Midbrain (tissue), 1 donor: Measurements from ENCODE around the gene PSMD14.
A peak's percentile ranks its signal among the peaks of the same experiment; 100 is the strongest.

Experiments
- DNase-seq: peaks from one replicate; lab custom pipeline; 2025; lab: John Stamatoyannopoulos, UW

The PSMD14 gene

DNA sequence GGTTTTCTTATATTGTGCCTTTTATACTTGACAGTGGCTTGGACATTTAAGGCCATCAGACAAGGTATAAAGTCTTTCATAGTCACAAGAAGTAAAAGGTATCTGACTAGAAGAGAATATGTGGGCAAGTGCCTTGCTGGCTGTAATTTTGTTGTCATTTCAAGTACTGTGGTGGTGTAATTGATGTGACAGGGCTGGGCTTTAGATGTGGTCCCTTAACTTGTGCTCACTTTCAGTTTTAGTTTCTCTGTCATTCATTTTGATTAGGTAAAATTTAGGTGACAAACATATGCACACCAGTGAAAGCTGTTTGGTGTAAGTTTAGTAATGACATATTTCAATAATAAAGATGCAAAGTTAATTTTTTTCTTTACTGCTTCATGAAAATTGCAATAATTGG lies 76.6 kb downstream of the PSMD14 start:
- DNase-seq: no peak

DNA sequence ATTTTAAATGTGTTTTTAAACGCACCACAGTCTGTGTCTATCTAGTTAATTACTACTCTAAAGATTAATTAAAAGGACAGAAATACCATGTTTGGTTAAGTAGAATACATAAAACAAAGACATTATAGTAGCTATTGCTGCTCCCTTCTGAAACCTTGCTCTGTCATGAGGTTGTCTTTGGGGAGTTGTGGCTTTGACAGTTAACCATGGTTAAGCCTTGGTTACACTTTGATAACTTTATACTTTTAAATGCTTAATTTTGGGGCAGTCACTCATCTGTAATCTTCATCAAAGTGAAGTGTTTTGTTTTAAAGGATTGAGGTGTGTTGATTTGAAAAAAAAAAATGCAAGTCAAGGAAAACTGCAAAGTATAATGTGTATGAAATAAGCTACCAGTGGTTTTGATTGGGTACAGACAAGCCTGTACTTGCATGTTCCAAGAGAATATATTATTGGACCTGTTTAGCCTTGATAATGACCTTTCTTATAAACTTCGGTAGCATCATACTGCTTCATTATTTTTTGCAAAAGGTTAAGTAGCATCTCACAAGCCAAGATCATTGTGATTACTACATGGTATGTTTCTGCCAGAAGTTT lies 78.1 kb downstream of the PSMD14 start:
- no peak for DNase-seq

DNA sequence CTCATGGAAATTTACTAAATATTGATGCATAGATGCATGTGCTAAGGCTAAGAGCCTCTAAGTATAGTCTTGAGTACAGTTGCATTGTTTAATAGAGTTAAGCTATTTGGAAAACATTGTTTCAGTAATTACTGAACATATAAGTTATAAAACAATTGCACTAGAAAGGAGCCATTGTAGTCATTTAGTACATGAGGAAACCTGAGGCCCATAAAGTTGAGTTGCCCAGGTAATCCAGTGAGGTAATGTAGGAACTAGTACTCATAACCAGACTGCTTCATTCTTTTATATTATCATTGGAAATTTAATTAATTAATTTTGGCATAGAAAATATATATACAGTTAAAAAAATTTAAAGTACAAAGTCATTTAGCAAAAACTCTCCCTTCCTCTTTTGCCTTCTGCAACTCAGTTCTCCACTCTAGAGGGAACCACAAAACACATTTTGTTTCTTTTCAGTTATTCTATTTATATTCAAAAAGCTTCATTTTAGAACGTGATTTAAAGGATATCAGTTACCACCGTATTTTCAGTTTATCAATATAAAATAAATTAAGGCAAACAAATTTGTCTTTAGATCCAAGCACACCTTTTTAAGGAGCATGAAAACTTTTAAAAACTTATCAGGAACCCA lies 80.0 kb downstream of the PSMD14 start:
- DNase-seq: no peak

DNA sequence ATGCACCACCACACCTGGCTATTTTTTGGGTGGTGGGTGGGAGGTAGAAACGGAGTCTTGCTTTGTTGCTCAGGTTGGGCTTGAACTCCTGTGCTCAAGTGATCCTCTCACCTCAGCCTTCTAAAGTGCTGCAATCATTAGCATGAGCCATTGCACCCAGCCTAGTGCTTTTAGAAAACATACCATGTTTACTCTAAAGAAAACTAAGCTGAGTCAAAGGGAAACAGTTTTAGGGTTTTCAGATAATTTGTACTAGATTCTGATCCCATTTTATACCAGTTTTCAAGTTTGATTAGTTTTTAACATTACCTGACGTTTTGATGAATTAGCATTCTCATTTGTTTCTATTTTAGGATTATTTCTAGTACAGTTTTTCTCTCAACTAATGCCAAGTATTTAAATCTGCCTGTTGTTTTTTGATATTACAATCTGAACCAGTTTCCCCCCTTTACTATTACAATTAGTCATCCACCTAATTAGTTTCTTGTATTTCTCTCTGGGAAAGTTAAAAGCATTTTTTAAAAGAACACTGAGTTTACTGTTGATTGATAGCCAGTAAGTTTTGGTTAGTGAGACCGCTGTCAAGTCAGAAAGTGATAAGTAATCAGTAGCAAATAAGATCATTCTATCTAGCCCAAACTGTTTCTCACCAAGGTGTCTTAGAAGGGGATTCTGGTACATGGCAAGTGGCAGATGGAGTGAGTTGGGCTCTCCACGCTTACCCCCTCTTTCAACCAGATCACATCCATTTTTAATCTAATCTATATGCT lies 83.7 kb downstream of the PSMD14 start:
- DNase-seq: no peak

DNA sequence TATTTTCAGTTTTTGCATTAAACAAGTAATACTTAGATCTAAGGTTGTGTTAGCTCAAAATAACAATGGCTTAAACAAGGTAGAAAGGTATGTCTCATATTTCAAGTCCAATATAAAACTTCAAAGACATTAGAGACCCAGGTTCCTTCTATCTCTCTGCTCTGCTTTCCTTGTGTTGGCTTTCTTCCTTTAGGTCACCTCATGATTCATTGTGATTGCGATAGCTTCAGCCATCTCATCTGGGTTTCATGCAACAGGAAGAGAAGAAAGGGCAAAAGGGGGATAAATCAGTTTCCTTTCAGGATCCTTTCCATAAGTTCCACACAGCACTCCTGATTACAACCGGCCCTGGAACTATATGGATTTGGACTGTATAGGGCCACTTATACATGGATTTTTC lies 91.9 kb downstream of the PSMD14 start:
- no peak for DNase-seq

DNA sequence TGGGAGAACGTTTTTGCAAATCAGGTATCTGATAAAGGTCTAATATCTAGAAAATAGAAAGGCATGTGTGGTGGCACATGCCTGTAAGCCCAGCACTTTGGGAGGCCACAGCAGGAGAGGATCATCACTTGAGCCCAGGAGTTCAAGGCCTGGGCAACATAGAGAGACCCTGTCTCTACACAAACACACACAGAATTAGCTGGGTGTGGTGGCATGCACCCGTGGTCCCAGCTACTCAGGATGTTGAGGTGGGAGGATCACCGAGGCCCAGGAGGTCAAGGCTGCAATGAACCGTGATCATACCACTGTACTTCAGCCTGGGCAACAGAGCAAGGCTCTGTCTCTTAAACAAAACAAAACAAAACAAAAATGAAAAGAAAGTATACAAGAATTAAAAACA lies 94.1 kb downstream of the PSMD14 start:
- DNase-seq: no peak

DNA sequence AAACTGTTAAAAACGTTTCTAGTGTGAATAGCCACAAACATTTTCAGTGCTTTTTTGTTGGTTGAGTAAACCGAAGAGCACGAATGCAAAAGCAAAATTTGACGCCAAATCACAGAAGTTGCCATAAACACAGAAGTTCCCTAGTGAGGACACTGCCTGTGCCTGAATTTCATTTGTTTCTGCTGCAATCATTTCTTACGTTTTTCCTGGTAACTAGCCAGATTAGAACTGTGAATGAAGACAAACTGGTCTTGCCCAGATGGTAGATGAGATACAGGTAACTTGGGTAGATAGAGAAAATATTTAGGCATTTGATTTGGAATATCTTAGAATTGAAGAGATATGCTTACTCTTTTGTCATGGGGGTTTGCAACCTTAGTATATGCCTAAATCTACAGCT lies 98.1 kb downstream of the PSMD14 start:
- no peak for DNase-seq

DNA sequence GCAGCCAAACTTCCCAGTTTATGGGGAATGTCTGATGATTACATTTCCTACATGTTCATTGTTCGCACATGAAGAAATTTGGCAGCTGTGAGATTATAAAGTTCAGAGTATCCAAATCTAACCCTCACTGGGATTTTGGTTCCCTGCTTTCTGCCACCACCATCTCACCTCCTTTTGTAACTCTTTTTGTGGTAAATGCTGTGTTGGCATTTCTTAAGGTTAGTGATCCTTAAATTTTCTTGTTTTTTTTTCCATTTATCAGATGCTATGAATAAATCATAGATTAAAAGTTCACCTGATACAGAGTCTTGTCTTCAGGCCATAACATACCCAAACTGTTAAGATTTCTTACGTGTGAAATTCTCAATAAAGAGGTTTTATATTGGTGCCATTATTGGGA lies 99.4 kb downstream of the PSMD14 start:
- DNase-seq: no peak

DNA sequence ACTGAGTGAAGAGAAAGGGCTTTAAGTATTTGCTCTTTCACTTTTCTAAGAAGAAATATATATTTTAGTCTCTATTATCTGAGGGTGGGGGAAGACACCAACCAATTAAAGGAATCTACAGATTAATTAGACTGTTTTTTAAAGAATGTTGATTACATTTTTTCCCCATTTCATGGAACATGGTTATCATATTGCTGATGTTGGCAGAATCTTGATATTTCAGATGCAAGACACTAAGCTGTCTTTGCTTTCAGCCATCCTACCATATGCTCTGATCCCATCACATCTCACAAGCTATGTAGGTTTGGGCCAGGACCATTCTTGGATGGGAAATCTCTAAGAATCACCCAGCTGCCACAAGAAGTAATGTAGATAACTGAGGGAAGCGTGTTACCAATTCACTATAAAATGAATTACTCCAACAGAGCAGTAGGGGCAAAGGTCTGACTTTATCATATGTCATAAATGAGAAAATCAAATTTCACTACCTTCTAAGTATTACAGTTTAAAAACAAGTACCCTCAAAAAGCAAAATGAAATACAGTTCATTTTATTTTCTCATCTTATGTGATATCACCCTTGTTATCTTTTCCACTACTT lies 101.2 kb downstream of the PSMD14 start:
- DNase-seq: no peak

DNA sequence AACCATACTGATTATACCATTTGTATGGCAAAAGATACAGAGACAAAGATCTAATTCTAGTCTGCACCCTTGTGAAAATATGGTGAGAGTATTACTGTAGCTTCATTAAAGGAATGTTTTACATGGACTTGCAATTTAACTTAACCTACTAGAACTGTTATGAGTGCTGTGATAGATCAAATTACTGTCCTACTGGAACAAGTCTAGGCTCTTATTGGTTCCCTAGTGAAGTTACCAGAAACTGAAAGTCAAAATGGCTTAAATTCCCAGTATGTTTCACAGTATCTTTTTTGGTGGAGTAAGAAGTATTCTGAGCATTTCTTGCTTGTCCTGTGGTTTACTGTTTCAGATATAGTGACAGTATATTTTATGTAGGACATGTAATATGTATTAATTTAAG lies 104.1 kb downstream of the PSMD14 start:
- no peak for DNase-seq

DNA sequence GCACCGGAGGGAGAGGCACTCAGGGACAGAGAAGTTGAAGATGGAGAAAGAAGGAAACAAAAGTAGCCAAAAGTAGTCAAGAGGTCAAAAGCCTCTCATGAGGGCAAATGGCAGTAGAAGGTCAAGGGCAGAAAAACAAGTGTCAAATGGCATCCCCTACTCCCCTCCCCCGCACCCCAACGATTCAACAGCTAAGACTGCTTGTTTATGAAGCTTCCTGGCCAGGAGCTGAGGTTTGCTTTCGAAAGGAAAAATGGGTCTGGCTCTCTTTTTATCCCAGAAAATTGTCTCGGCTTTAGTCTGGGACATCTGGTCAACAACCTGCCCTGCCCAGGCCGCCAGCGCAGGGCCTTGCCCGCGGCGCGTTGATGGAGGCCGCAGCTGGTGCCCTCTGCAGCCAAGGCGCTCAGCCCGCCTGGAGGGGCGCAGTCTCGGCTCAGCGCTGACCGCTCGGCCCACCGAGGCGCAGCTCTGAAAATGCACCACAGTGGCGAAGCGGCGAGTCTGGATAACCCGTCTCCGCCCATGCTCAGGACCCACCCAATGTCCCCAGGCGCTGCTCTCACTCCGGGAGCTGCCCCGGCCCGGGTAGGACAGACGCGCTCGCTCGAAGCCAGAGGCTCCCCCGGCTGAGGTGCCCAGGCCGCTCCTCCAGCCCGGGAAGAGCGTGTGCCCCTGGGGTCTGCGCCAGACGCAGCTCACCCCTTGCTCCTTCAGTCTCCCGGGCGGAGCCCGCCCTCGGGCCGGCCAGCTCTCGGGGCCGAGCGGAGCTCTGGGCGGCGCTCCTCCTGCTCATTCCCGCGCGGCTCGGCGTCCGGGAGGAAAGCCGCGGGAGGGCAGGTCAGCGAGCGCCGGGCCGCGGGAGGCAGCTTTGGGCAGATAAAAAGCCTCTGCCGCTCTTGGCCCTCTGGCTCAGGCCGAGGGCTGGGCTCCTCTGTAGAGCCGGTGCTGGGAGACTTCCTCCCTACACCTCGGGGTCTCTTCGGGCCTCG lies 106.1 kb downstream of the PSMD14 start:
- peak; percentile 12 for DNase-seq

DNA sequence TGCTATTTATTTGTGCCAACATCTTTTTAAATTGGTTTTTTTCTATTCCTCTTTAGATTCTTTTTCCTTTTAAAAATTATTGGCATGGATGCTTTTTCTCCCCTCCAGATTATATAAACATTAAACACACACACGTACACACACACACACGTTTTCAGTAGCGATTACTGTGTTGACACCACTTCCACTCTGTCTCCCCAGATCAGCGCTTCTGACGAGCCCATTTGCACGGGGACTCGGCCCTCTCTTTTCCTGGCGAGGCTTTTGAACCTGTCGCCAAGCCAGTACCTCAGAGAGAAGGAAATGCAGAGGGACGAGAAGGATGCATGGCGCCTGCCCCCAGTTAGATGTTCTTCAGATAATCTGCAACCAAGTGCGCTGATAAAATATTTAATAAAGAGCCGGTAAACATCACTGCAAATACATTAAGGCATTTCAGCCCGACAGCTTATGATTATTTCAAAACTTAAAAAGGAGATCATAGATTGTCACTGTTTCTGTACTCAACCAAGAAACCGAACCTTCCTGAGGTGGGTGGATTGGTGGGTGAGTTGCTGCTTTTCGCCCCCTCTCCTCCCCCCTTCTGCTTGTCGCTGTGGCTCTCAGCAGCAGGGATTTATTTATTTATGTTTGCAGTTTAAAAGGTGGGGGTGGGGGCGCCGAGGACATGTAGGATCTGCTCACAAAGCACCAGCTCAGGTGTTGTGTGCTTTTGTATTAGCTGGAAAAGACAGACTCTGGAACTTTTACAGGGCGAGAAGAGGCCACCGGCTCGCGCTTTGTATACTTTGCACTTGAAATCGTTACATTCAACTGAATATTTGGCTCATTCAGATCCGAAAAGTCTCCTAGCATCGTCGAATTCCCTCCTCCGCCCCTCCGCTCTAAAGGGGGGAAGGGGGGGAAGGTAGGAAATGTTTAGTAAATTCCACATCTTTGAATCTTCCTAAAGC lies 107.1 kb downstream of the PSMD14 start:
- DNase-seq: no peak

DNA sequence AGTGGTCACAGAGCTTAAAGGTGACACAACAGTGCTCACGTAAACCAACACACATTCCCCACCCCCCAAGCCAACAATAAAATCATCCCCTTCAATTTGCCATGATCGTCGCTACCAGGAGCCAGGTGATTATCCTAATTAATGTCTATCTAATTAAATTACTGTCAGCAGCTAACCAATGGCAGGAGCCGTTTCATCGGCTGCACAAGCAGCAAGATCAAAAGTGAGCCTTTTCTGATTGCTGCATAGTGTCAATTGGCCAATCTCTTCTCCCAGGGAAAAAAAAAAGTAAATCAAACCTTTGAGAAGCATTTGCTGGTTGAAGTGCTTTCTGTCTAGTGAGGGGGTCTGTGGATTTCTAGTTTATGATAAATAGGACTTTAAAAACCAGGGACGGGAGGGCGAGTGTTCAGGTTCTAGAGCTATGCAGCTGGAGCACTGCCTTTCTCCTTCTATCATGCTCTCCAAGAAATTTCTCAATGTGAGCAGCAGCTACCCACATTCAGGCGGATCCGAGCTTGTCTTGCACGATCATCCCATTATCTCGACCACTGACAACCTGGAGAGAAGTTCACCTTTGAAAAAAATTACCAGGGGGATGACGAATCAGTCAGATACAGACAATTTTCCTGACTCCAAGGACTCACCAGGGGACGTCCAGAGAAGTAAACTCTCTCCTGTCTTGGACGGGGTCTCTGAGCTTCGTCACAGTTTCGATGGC lies 107.9 kb downstream of the PSMD14 start, which contains the start of gene TBR1:
TSS of gene TBR1 (plus strand) at position 311 of the 721 bp plus-strand sequence. CDS start at position 425, 114 bp downstream.
- DNase-seq: no peak

DNA sequence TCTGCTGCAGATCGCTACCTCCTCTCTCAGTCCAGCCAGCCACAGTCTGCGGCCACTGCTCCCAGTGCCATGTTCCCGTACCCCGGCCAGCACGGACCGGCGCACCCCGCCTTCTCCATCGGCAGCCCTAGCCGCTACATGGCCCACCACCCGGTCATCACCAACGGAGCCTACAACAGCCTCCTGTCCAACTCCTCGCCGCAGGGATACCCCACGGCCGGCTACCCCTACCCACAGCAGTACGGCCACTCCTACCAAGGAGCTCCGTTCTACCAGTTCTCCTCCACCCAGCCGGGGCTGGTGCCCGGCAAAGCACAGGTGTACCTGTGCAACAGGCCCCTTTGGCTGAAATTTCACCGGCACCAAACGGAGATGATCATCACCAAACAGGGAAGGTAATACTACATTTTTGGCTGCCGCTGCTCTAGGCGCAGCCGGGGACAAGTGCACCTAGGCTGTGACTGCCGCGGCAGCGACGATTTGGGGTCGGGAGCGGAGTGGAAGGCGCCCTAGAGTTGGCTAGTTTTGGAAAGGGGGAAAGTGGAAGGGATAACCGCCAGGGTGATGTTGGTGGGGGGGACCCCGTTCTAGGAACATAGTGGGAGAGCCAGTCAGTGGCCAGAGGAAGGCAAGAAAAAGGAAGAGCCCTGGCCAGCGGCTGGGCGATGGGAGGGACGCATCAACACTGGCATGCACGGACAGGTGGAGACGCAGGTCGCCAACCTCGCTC lies 108.6 kb downstream of the PSMD14 start:
- DNase-seq: no peak

DNA sequence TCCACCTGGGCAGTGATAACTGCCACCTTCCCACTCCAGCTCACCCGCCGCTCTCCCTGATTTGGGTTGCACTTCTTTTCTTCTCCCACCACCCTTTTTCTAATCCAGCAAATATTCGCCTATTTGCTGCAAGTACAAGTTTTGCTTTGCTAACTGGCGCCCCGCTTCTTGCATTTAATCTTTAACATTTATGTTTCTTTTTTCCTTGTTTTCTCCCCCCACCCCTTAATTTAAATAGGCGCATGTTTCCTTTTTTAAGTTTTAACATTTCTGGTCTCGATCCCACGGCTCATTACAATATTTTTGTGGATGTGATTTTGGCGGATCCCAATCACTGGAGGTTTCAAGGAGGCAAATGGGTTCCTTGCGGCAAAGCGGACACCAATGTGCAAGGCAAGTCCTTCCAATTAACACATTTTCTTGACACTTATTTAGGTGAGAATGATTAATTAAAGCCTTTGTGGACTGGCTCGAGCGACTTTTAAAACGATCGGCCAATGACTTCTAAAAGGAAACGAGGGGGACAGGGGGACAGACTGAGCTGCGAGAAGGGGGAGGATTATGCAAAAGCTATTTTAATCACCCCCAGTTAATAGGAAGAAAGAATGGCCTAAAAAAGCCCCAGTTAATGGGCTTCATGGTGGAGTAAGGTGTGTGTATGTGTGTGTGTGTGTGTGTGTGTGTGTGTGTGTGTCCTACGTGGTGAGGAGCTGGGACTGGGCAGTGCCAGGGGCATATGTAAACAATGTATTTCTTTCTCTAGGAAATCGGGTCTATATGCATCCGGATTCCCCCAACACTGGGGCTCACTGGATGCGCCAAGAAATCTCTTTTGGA lies 109.4 kb downstream of the PSMD14 start:
- no peak for DNase-seq

DNA sequence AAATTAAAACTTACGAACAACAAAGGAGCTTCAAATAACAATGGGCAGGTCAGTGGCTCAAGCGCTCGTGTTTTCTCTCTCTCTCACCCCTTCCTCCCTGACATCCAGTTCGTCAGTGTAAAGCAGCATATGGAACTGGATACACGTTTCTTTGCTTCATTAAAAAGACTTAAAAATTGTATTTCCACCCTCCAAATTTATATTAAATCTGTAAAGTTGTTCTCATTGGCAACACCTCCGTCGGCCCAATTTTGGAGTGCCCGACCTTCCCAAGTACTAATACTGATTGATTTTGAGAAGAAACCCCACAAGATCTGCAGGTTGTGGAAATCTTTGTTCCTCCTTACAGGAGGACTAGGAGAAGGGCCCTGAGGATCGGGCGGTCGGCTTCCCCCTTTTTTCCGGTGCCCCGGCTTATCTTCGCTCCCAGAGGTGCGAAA lies 110.1 kb downstream of the PSMD14 start:
- no peak for DNase-seq

DNA sequence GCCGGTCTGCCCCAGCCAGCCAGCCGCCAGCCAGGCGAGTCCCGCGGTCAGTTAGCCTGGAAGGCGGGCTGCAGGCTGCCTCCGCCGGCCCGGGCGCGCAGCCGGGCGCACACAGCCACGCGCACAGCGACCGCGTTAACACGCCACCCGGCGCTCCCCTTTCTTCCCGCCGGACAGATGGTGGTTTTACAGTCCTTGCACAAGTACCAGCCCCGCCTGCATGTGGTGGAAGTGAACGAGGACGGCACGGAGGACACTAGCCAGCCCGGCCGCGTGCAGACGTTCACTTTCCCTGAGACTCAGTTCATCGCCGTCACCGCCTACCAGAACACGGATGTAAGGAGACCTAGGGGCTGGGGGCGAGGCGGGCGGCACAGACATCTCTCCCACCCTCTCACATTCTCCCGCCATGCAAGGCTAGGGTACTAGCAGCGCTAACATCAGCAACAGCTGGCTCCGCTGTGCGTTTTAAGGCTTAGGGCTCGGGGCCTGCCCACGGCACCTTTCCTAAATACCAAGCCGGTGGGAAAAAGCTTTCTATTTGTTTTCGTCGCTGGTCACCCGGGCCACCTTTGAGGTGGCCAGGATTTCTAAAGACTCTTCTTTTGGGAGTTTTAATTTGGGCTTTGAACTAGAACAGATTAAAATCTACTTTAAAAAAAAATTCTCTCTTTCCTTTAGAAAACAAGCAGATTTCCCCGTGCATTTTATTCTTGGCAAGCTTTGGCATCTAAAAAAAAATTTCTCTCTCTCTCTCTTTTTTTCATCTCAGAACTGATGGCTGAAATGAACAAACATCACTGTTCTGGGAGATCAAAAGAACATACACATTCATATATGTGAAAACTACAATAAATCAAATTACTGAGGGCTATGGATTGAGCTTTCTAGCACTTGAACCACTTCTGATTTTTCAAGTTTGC lies 110.8 kb downstream of the PSMD14 start:
- DNase-seq: no peak
